ENCODE data around the gene APOL3. TPM values are rescaled to one million over a fixed set of nuclear protein-coding genes. Genes with fewer than 3 reads are reported as not detected.

APOL3 gene
- total RNA-seq, 1 experiment from 2014 or later: not detected

DNA sequence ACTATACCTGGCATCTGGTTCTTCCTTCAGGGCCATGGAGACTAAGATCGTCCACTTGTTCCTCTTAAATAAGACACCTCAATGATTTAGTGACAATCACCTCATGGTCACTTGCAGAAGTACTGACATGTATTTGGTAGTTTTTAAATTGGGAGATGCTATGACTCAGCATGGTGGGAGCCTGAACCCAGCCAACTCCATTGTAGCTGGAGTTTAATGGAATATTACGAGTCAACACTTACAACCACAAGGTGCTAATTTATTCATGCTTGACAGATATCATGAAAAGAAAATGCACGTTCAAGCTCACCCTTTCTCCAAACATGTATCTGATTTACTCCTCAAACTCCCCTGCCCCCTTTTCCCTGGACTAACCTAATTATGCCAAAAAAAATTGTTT is 16.6 kb upstream of the APOL3 start:
- Histone ChIP-seq H3K4me1 (ENCODE audit: insufficient read depth, low read length, poor library complexity, severe bottlenecking) (no peaks in the 10 kb centered on the region), H3K27me3 (replicated peaks; ENCODE audit: insufficient read depth, low read depth, low read length, poor library complexity) (no peaks in the 10 kb centered on the region), H3K27ac (ENCODE audit: low read depth, low read length, poor library complexity, severe bottlenecking) (no peak overlapping the region), H3K4me3 (ENCODE audit: low read depth, low read length, poor library complexity, severe bottlenecking) (no peak overlapping the region), H3K36me3 (ENCODE audit: insufficient read depth, low read length, poor library complexity, severe bottlenecking) (no peaks in the 10 kb centered on the region), H3K9me3 (ENCODE audit: low read depth, low read length, poor library complexity, severe bottlenecking) (no peaks in the 10 kb centered on the region)
- intact Hi-C loops (cut with micrococcal nuclease; ENCODE audit: unreplicated experiment): no loop called here
- POLR2A ChIA-PET (ENCODE audit: low non-redundant PET): no interaction called here
- DNase-seq (ENCODE audit: low spot score): no peak
- CTCF ChIA-PET: no interaction called here
- no peak for TF ChIP-seq EZH2 (IDR thresholded peaks at IDR 0.05; ENCODE audit: borderline replicate concordance, low read depth, low read length, poor library complexity, severe bottlenecking)
- TF ChIP-seq, protein P1, sequence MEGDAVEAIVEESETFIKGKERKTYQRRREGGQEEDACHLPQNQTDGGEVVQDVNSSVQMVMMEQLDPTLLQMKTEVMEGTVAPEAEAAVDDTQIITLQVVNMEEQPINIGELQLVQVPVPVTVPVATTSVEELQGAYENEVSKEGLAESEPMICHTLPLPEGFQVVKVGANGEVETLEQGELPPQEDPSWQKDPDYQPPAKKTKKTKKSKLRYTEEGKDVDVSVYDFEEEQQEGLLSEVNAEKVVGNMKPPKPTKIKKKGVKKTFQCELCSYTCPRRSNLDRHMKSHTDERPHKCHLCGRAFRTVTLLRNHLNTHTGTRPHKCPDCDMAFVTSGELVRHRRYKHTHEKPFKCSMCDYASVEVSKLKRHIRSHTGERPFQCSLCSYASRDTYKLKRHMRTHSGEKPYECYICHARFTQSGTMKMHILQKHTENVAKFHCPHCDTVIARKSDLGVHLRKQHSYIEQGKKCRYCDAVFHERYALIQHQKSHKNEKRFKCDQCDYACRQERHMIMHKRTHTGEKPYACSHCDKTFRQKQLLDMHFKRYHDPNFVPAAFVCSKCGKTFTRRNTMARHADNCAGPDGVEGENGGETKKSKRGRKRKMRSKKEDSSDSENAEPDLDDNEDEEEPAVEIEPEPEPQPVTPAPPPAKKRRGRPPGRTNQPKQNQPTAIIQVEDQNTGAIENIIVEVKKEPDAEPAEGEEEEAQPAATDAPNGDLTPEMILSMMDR (conservative IDR thresholded peaks at IDR 0.05; ENCODE audit: low read depth, low read length): no peak
- BruUV-seq (replicated peaks): no TSS peak

DNA sequence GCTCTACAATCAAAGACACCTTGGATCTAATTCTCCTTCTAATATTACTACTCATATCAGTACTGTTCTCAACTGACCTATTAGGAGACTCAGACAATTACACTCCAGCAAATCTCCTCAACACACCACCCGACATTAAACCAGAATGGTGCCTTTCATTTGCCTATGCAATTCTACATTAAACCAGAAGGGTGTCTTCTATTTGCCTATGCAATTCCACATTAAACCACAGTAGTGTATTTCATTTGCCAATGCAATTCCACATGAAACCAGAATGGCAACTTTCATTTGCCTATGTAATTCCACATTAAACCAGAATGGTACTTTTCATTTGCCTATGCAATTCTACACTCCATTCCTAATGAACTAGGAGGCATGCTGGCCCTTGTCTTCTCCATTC is 15.3 kb upstream of the APOL3 start:
- DNase-seq (ENCODE audit: low spot score): no peak
- no peaks in the 10 kb centered on the region for H3K27me3 ChIP-seq (replicated peaks; ENCODE audit: insufficient read depth, low read depth, low read length, poor library complexity)
- intact Hi-C loops (cut with micrococcal nuclease; ENCODE audit: unreplicated experiment): no loop called here
- TF ChIP-seq, protein P1 (conservative IDR thresholded peaks at IDR 0.05; ENCODE audit: low read depth, low read length): no peak
- TF ChIP-seq EZH2 (IDR thresholded peaks at IDR 0.05; ENCODE audit: borderline replicate concordance, low read depth, low read length, poor library complexity, severe bottlenecking): no peak
- no peaks in the 10 kb centered on the region for H3K9me3 ChIP-seq (ENCODE audit: low read depth, low read length, poor library complexity, severe bottlenecking)
- CTCF ChIA-PET: no interaction called here
- no peaks in the 10 kb centered on the region for H3K4me1 ChIP-seq (ENCODE audit: insufficient read depth, low read length, poor library complexity, severe bottlenecking)
- H3K27ac ChIP-seq (ENCODE audit: low read depth, low read length, poor library complexity, severe bottlenecking): no peak overlapping the region
- POLR2A ChIA-PET (ENCODE audit: low non-redundant PET): no interaction called here
- no peak overlapping the region for H3K4me3 ChIP-seq (ENCODE audit: low read depth, low read length, poor library complexity, severe bottlenecking)
- no TSS peak for BruUV-seq (replicated peaks)
- no peaks in the 10 kb centered on the region for H3K36me3 ChIP-seq (ENCODE audit: insufficient read depth, low read length, poor library complexity, severe bottlenecking)

DNA sequence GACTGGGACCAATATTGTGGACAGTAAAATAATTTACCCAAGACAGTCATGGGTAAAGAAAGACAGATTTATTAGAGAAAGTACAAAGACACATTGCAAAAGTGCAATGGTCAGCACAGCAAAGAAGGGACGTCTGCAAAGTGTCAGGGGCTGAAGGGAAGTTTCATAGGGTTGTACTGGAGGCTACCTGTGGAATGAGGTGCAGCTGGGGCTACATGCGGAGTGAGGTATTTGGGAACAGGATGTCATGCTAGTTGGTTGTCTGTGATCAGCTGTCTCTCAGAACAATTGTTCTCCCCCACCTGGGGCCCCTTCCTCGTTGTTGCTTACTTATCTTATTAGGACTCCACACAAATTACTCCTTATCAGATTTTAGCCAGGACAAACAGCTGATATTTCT is 11.4 kb upstream of the APOL3 start:
- Histone ChIP-seq H3K4me3 (ENCODE audit: low read depth, low read length, poor library complexity, severe bottlenecking) (no peak overlapping the region), H3K4me1 (ENCODE audit: insufficient read depth, low read length, poor library complexity, severe bottlenecking) (no peaks in the 10 kb centered on the region), H3K27me3 (replicated peaks; ENCODE audit: insufficient read depth, low read depth, low read length, poor library complexity) (no peaks in the 10 kb centered on the region), H3K9me3 (ENCODE audit: low read depth, low read length, poor library complexity, severe bottlenecking) (no peaks in the 10 kb centered on the region), H3K36me3 (ENCODE audit: insufficient read depth, low read length, poor library complexity, severe bottlenecking) (no peaks in the 10 kb centered on the region), H3K27ac (ENCODE audit: low read depth, low read length, poor library complexity, severe bottlenecking) (no peak overlapping the region)
- BruUV-seq (replicated peaks): no TSS peak
- ChIA-PET CTCF (no interaction called here), POLR2A (ENCODE audit: low non-redundant PET) (no interaction called here)
- TF ChIP-seq, protein P1 (conservative IDR thresholded peaks at IDR 0.05; ENCODE audit: low read depth, low read length): no peak
- no peak for TF ChIP-seq EZH2 (IDR thresholded peaks at IDR 0.05; ENCODE audit: borderline replicate concordance, low read depth, low read length, poor library complexity, severe bottlenecking)
- intact Hi-C loops (cut with micrococcal nuclease; ENCODE audit: unreplicated experiment): no loop called here
- DNase-seq (ENCODE audit: low spot score): no peak
